IMR-90 (cell line): ENCODE results near the gene TOGARAM1.

ENCODE experiments used
- SMC3 ChIP-seq: fragments of 150-350 bp; IDR thresholded peaks from 2 replicates; pipeline ENCODE4 v1.6.1; 2016; ENCODE audit warnings: low read depth, mild to moderate bottlenecking, antibody characterized with exemption, low read length, moderate library complexity
- TF ChIP-seq, protein P1 (sequence below): conservative IDR thresholded peaks from 2 replicates; pipeline ENCODE4 v1.5.1; 2012; ENCODE audit warnings: mild to moderate bottlenecking, low read depth, low read length, improper control_type of control experiment

DNA sequence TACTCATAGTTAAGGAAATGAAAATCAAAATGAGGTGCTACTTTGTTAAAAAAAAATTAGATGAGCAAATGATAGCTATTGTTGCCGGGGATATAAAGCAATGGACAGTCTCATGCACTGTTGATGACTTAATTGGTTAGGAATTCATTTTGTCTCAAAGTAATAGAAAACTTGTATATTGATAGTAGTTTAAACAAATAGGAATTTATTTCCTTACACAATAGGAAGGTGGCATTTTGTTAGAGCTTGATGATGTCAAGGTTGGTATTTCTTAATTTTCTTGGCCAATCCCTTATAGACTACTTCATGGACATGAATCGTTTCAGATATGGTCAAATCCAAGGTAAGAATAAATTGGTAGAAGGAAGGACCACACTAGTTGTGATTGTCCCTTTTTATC, 129.7 kb downstream of the TOGARAM1 start:
- TF ChIP-seq, protein P1, sequence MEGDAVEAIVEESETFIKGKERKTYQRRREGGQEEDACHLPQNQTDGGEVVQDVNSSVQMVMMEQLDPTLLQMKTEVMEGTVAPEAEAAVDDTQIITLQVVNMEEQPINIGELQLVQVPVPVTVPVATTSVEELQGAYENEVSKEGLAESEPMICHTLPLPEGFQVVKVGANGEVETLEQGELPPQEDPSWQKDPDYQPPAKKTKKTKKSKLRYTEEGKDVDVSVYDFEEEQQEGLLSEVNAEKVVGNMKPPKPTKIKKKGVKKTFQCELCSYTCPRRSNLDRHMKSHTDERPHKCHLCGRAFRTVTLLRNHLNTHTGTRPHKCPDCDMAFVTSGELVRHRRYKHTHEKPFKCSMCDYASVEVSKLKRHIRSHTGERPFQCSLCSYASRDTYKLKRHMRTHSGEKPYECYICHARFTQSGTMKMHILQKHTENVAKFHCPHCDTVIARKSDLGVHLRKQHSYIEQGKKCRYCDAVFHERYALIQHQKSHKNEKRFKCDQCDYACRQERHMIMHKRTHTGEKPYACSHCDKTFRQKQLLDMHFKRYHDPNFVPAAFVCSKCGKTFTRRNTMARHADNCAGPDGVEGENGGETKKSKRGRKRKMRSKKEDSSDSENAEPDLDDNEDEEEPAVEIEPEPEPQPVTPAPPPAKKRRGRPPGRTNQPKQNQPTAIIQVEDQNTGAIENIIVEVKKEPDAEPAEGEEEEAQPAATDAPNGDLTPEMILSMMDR: no peak
- TF ChIP-seq SMC3: no peak
